HEK293 (cell line): ENCODE measurements around the gene GMPPB.

Source experiments
- CTCF ChIA-PET: fragments of 350-600 bp; formaldehyde crosslinking; extraction: SDS; loops from one replicate; lab custom pipeline; 2021; ENCODE audit warnings: antibody characterized with exemption; lab: Yijun Ruan, JAX
- POLR2A ChIA-PET: fragments of 300-600 bp; formaldehyde crosslinking; extraction: SDS; loops from one replicate; lab custom pipeline; 2020; ENCODE audit warnings: antibody characterized with exemption, inconsistent platforms; lab: Yijun Ruan, JAX
- H3K27ac ChIP-seq: fragments of 200-500 bp; sonication (Bioruptor generic); 2 replicates; pipeline ENCODE4 v1.5.1; 2014; ENCODE audit warnings: low read depth, low read length, control low read depth, inconsistent platforms; ENCODE audit errors: extremely low read depth
- H3K36me3 ChIP-seq, 2 experiments: fragments of 200-500 bp in 1 of 2; sonication (Bioruptor generic) in 1 of 2; 1 replicate in 1 of 2; 2 replicates in 1 of 2; pipeline ENCODE4 v1.5.1; 2014 to 2017; ENCODE audit warnings: inconsistent platforms in 2 of 2, low read length in 2 of 2; ENCODE audit not compliant: control insufficient read depth in 2 of 2, insufficient read depth in 1 of 2
- H3K4me1 ChIP-seq: fragments of 200-500 bp; sonication (Bioruptor generic); 2 replicates; pipeline ENCODE4 v1.5.1; 2014; ENCODE audit warnings: mild to moderate bottlenecking, low read length, inconsistent platforms; ENCODE audit not compliant: control insufficient read depth, insufficient read depth
- H3K4me3 ChIP-seq: 2 replicates; pipeline ENCODE4 v1.5.1; 2011; ENCODE audit warnings: low read depth, mild to moderate bottlenecking, control low read depth, low read length, moderate library complexity
- H3K9me3 ChIP-seq: fragments of 200-500 bp; sonication (Bioruptor generic); 2 replicates; pipeline ENCODE4 v1.5.1; 2014; ENCODE audit warnings: low read depth, low read length, inconsistent platforms; ENCODE audit not compliant: control insufficient read depth, insufficient read depth
- BCL11B ChIP-seq: fragments of 450-650 bp; formaldehyde crosslinking; IDR thresholded peaks from 2 replicates; pipeline ENCODE4 v1.5.1; 2016; ENCODE audit warnings: low read depth, missing biosample characterization, missing genetic modification characterization
- PATZ1 ChIP-seq: fragments of 450-650 bp; formaldehyde crosslinking; IDR thresholded peaks from 2 replicates; pipeline ENCODE4 v1.5.1; 2016; ENCODE audit warnings: missing biosample characterization, missing genetic modification characterization
- PRDM10 ChIP-seq: fragments of 450-650 bp; formaldehyde crosslinking; IDR thresholded peaks from 2 replicates; pipeline ENCODE4 v1.5.1; 2016; ENCODE audit warnings: missing biosample characterization, missing genetic modification characterization
- SCRT2 ChIP-seq: fragments of 450-650 bp; formaldehyde crosslinking; IDR thresholded peaks from 2 replicates; pipeline ENCODE4 v1.5.1; 2016; ENCODE audit warnings: missing biosample characterization, missing genetic modification characterization
- YY2 ChIP-seq: fragments of 450-650 bp; formaldehyde crosslinking; IDR thresholded peaks from 2 replicates; pipeline ENCODE4 v1.5.1; 2016; ENCODE audit warnings: missing biosample characterization, missing genetic modification characterization
- ZBTB10 ChIP-seq: fragments of 450-650 bp; formaldehyde crosslinking; IDR thresholded peaks from 2 replicates; pipeline ENCODE4 v1.5.1; 2016; ENCODE audit warnings: missing biosample characterization, missing genetic modification characterization
- ZBTB20 ChIP-seq: fragments of 450-650 bp; formaldehyde crosslinking; IDR thresholded peaks from 2 replicates; pipeline ENCODE4 v1.5.1; 2016; ENCODE audit warnings: missing biosample characterization, missing genetic modification characterization
- ZFP37 ChIP-seq: fragments of 450-650 bp; formaldehyde crosslinking; IDR thresholded peaks from 2 replicates; pipeline ENCODE4 v1.5.1; 2016; ENCODE audit warnings: missing biosample characterization, missing genetic modification characterization
- ZNF112 ChIP-seq: fragments of 450-650 bp; formaldehyde crosslinking; IDR thresholded peaks from 2 replicates; pipeline ENCODE4 v1.5.0; 2017; ENCODE audit warnings: missing biosample characterization, missing genetic modification characterization
- ZNF133 ChIP-seq: fragments of 450-650 bp; formaldehyde crosslinking; IDR thresholded peaks from 2 replicates; pipeline ENCODE4 v1.5.1; 2016; ENCODE audit warnings: missing biosample characterization, missing genetic modification characterization
- ZNF239 ChIP-seq: fragments of 450-650 bp; formaldehyde crosslinking; IDR thresholded peaks from 2 replicates; pipeline ENCODE4 v1.5.1; 2016; ENCODE audit warnings: missing biosample characterization, missing genetic modification characterization
- ZNF366 ChIP-seq: fragments of 450-650 bp; formaldehyde crosslinking; conservative IDR thresholded peaks from 2 replicates; pipeline ENCODE4 v1.5.1; 2016; ENCODE audit warnings: missing biosample characterization, missing genetic modification characterization
- ZNF530 ChIP-seq: fragments of 450-650 bp; formaldehyde crosslinking; IDR thresholded peaks from 2 replicates; pipeline ENCODE4 v1.5.1; 2016; ENCODE audit warnings: low read depth, missing biosample characterization, missing genetic modification characterization
- ZNF791 ChIP-seq: fragments of 450-650 bp; formaldehyde crosslinking; IDR thresholded peaks from 2 replicates; pipeline ENCODE4 v1.5.1; 2016; ENCODE audit warnings: missing biosample characterization, missing genetic modification characterization
- TF ChIP-seq, protein P1 (sequence below): fragments of 450-650 bp; formaldehyde crosslinking; IDR thresholded peaks from 2 replicates; pipeline ENCODE4 v1.5.1; 2016; ENCODE audit warnings: missing biosample characterization, missing genetic modification characterization

Gene GMPPB

DNA sequence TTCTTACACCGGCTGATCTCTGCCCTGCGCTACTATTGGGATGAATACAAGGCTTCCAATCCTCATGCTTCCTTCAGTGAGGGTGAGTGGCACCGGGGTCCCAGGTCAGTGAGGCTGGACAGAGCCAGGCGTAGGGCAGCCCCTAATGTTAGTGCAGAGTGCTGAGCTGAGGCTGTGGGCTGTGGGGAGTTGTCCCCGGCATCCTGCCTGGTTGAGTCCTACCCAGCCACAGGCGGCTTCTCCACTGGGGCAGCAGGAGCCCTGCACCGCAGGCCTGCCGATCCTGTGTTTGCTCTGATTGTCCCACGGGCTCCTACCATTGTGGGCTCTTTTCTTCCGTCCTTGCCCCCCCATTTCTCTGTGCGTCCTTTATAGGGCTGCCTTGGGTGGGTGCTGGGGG is 21.1 kb downstream of the GMPPB start (continued):
- TF ChIP-seq PATZ1 = no peak
- TF ChIP-seq, all 188 proteins: peak for 0

DNA sequence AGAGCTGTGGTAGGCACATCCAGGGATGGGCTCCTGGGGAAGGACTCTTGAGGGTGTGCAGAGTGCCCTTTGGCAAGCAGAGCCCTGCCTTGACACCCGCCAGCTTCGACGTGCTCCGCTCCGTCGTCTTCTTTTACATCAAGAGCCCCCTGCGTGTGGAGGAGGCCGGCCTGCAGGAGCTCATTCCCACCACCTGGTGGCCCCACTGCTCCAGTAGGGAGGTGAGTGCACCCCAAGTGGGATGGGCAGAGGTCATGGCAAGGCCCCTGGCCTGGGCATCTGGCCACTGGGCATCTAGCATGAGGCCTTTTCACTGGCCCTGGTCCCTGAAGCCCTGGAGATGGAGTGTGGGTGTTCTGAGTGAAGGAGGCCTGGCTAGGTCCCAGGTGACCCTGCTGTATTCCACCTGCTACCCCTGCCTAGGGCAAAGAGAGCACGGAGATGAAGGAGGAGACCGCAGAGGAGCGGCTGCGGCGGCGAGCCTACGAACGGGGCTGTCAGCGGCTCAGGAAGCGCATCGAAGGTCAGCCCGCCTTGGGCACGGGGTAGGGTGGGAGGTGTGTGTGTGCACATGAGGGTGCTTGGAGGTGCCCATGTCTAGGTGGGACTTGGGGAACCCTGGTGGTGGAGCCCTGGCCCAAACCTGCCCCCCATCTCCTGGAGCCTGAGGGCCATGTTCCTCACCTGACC is 22.2 kb downstream of the GMPPB start:
- TF ChIP-seq ZBTB20 (tag by site-specific recombination) (no peak), PRDM10 (no peak), ZFP37 (tag by site-specific recombination) (no peak), BCL11B (tag by site-specific recombination) (no peak), ZNF133 (no peak), SCRT2 (tag by site-specific recombination) (no peak), ZBTB10 (tag by site-specific recombination) (no peak), ZNF112 (tag by site-specific recombination) (no peak), ZNF366 (tag by site-specific recombination) (no peak), YY2 (no peak), ZNF530 (tag by site-specific recombination) (no peak), ZNF239 (tag by site-specific recombination) (no peak), ZNF791 (tag by site-specific recombination) (no peak)
- TF ChIP-seq, protein P1, sequence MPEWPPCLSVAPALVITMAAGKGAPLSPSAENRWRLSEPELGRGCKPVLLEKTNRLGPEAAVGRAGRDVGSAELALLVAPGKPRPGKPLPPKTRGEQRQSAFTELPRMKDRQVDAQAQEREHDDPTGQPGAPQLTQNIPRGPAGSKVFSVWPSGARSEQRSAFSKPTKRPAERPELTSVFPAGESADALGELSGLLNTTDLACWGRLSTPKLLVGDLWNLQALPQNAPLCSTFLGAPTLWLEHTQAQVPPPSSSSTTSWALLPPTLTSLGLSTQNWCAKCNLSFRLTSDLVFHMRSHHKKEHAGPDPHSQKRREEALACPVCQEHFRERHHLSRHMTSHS (tag by site-specific recombination) = no peak
- no peak overlapping the region for H3K27ac ChIP-seq
- H3K36me3 ChIP-seq = peaks cover 0 to 94% of the 10 kb centered on the region in 2 experiments; a peak in 1 of 3 replicates
- ChIA-PET CTCF (interaction anchor here (0.7 to 4.7 kb wide), 4 partner anchors 28 to 162 kb away, joined by 3 to 36 read pairs (median 10); no protein-coding TSS in a partner anchor), POLR2A (interaction anchor here (0.5 to 0.6 kb wide), 2 partner anchors 135 to 660 kb away, joined by 3 to 7 read pairs; no protein-coding TSS in a partner anchor)
- no peak overlapping the region for H3K4me3 ChIP-seq
- no peaks in the 10 kb centered on the region for H3K4me1 ChIP-seq
- no peaks in the 10 kb centered on the region for H3K9me3 ChIP-seq
